Peyer's patch (tissue), 4 donors: ENCODE results near the gene PDK2.

Experiments
- POLR2A ChIP-seq, 2 donors: fragments of 450-650 bp; IDR thresholded peaks; one replicate each; pipeline ENCODE4 v1.5.1; 2017; ENCODE audit warnings: antibody characterized with exemption in 2 of 2, mild to moderate bottlenecking in 2 of 2, moderate library complexity in 2 of 2
- TF ChIP-seq, protein P1 (sequence below), 6 experiments: fragments of 450-650 bp in 4 of 6; fragments of 200-600 bp in 2 of 6; sonication (generic) in 1 of 6; IDR thresholded peaks; one replicate each; pipeline ENCODE4 v1.5.1; 2017 to 2019; ENCODE audit warnings: antibody characterized with exemption in 6 of 6, mild to moderate bottlenecking in 3 of 6, moderate library complexity in 1 of 6

DNA sequence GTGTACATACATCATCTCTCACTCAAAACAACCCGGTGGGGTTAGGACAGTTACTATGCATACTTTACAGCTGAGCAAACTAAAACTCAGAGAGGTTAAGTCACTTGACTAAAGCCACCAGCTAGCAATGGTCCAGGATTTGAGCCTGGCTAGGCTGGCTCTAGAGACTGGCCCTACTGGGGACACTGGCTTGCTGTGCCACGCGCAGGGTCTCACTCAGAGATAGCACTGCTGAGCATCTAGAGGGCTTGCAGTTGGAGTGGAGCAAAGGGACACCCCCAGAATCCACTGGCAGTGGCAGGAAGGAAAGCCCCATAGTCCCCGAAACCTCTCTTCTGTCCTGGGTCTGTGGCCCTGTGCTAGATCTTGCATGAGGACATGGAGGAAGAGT is 23.7 kb downstream of the PDK2 start:
- TF ChIP-seq, protein P1, sequence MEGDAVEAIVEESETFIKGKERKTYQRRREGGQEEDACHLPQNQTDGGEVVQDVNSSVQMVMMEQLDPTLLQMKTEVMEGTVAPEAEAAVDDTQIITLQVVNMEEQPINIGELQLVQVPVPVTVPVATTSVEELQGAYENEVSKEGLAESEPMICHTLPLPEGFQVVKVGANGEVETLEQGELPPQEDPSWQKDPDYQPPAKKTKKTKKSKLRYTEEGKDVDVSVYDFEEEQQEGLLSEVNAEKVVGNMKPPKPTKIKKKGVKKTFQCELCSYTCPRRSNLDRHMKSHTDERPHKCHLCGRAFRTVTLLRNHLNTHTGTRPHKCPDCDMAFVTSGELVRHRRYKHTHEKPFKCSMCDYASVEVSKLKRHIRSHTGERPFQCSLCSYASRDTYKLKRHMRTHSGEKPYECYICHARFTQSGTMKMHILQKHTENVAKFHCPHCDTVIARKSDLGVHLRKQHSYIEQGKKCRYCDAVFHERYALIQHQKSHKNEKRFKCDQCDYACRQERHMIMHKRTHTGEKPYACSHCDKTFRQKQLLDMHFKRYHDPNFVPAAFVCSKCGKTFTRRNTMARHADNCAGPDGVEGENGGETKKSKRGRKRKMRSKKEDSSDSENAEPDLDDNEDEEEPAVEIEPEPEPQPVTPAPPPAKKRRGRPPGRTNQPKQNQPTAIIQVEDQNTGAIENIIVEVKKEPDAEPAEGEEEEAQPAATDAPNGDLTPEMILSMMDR (IDR thresholded peaks at IDR 0.05), result no peak
- no peak for TF ChIP-seq POLR2A (IDR thresholded peaks at IDR 0.05)
